Measurements from ENCODE around the gene HNRNPR. TPM values are rescaled to one million over a fixed set of nuclear protein-coding genes. Genes with fewer than 3 reads are reported as not detected.

The HNRNPR gene
- total and polyA plus RNA-seq, 2 donors (not counting 1 experiment from before 2014, with no cell fraction given), result 59.1 to 141 TPM

DNA sequence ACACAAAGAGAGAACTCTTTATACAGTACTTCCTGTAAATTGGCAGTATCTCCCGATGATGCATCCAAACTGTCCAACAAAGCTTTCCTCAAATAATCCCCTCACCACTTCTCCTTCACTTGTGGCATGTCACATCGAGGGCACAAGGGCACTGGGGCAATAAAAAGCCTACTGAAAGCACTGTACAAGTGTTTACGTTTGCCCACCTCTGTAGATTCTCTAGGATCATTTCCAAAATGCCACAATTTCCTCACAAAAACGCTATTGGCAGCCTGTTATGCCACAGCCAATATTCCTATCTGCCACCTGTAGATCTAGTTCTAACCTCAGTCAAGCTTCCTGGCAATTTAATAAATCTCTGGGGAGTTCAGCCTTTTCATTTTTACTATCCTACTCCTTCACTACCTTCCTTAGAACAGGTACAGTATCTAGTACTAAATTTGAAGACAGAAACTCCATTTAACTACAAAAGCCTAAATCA, 39.9 kb downstream of the HNRNPR start:
- Histone ChIP-seq H4K20me1 (ENCODE audit: control insufficient read depth, extremely low read depth, insufficient read depth, low read length) (no peaks in the 10 kb centered on the region), H3K27me3 (ENCODE audit: control insufficient read depth, insufficient read depth, low read length) (no peaks in the 10 kb centered on the region), H3K4me3 (replicated peaks in 1 of 4; ENCODE audit: control extremely low read depth in 1 of 4, insufficient read depth in 1 of 4, low read depth in 3 of 4, low read length in 4 of 4) (no peak overlapping the region), H2AFZ (ENCODE audit: low read length) (no peak overlapping the region), H3K36me3 (ENCODE audit: control insufficient read depth, insufficient read depth, low read length) (peaks cover 7% of the 10 kb centered on the region), H3K9me3 (ENCODE audit: control insufficient read depth, insufficient read depth, low read depth, low read length) (no peaks in the 10 kb centered on the region), H3K4me1 (ENCODE audit: control insufficient read depth, extremely low read depth, insufficient read depth, low read length) (no peaks in the 10 kb centered on the region), H3K4me2 (ENCODE audit: extremely low read depth, insufficient read depth, low read length) (no peak overlapping the region), H3K9ac (ENCODE audit: insufficient read depth, low read length) (no peak overlapping the region), H3K79me2 (ENCODE audit: control insufficient read depth, insufficient read depth, low read length) (no peaks in the 10 kb centered on the region), H3K27ac (ENCODE audit: insufficient read depth, low read length) (no peak overlapping the region)
- no peak for DNase-seq (ENCODE audit: low read depth in 2 of 2)
- TF ChIP-seq, protein P1, sequence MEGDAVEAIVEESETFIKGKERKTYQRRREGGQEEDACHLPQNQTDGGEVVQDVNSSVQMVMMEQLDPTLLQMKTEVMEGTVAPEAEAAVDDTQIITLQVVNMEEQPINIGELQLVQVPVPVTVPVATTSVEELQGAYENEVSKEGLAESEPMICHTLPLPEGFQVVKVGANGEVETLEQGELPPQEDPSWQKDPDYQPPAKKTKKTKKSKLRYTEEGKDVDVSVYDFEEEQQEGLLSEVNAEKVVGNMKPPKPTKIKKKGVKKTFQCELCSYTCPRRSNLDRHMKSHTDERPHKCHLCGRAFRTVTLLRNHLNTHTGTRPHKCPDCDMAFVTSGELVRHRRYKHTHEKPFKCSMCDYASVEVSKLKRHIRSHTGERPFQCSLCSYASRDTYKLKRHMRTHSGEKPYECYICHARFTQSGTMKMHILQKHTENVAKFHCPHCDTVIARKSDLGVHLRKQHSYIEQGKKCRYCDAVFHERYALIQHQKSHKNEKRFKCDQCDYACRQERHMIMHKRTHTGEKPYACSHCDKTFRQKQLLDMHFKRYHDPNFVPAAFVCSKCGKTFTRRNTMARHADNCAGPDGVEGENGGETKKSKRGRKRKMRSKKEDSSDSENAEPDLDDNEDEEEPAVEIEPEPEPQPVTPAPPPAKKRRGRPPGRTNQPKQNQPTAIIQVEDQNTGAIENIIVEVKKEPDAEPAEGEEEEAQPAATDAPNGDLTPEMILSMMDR (conservative IDR thresholded peaks at IDR 0.05 in 1 of 2, IDR thresholded peaks at IDR 0.05 in 1 of 2; ENCODE audit: low read depth in 1 of 2, low read length in 2 of 2), result no peak
- no peak for TF ChIP-seq EZH2 (IDR thresholded peaks at IDR 0.05; ENCODE audit: low read length, missing control alignments)

DNA sequence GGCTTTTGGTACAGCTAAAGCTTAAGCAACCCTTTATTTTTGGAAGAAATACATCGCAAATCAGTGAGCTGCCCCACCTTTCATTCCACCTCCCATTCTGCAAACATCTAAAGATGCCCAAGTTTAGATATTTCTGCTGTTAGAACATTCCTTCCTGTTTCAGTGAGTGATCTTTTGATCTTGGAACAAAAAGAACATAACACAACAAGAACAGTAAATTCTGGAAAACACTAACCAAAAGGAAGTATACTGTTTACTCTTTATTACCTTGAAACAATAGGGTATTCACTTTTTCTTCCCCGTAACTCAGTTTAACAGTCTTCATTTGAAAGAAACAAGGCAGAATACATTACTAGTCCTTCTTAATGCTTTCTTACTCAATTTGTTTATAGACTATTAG, 40.6 kb downstream of the HNRNPR start:
- Histone ChIP-seq H3K9ac (ENCODE audit: insufficient read depth, low read length) (no peak overlapping the region), H3K27me3 (ENCODE audit: control insufficient read depth, insufficient read depth, low read length) (no peaks in the 10 kb centered on the region), H3K36me3 (ENCODE audit: control insufficient read depth, insufficient read depth, low read length) (peaks cover 7% of the 10 kb centered on the region), H3K4me1 (ENCODE audit: control insufficient read depth, extremely low read depth, insufficient read depth, low read length) (no peaks in the 10 kb centered on the region), H2AFZ (ENCODE audit: low read length) (no peak overlapping the region), H3K9me3 (ENCODE audit: control insufficient read depth, insufficient read depth, low read depth, low read length) (no peaks in the 10 kb centered on the region), H3K79me2 (ENCODE audit: control insufficient read depth, insufficient read depth, low read length) (no peaks in the 10 kb centered on the region), H3K4me3 (replicated peaks in 1 of 4; ENCODE audit: control extremely low read depth in 1 of 4, insufficient read depth in 1 of 4, low read depth in 3 of 4, low read length in 4 of 4) (no peak overlapping the region), H4K20me1 (ENCODE audit: control insufficient read depth, extremely low read depth, insufficient read depth, low read length) (no peaks in the 10 kb centered on the region), H3K4me2 (ENCODE audit: extremely low read depth, insufficient read depth, low read length) (no peak overlapping the region), H3K27ac (ENCODE audit: insufficient read depth, low read length) (no peak overlapping the region)
- DNase-seq (ENCODE audit: low read depth in 2 of 2), result no peak
- TF ChIP-seq, protein P1 (conservative IDR thresholded peaks at IDR 0.05 in 1 of 2, IDR thresholded peaks at IDR 0.05 in 1 of 2; ENCODE audit: low read depth in 1 of 2, low read length in 2 of 2), result no peak
- no peak for TF ChIP-seq EZH2 (IDR thresholded peaks at IDR 0.05; ENCODE audit: low read length, missing control alignments)

DNA sequence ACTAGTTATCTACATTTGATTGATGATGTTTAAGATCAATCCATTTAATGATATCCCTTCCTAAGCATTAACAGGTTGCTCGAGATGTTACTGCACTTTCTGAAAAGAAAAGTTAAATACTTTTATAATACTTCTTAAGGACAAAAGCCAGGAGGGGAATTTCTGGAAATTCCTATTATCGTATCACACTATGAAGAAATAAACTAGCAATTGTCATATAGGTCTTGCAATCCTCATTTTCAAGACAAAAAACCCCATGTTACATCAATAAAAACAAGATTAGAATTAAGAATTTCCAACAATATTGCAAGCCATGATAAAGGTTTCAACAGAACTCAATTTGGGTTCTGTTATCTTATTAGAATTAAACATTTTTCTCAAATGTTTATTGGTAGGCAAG, 47.2 kb downstream of the HNRNPR start:
- Histone ChIP-seq H3K27me3 (ENCODE audit: control insufficient read depth, insufficient read depth, low read length) (no peaks in the 10 kb centered on the region), H3K9ac (ENCODE audit: insufficient read depth, low read length) (no peak overlapping the region), H3K79me2 (ENCODE audit: control insufficient read depth, insufficient read depth, low read length) (no peaks in the 10 kb centered on the region), H3K36me3 (ENCODE audit: control insufficient read depth, insufficient read depth, low read length) (peaks cover 4% of the 10 kb centered on the region), H3K4me1 (ENCODE audit: control insufficient read depth, extremely low read depth, insufficient read depth, low read length) (no peaks in the 10 kb centered on the region), H3K27ac (ENCODE audit: insufficient read depth, low read length) (no peak overlapping the region), H3K9me3 (ENCODE audit: control insufficient read depth, insufficient read depth, low read depth, low read length) (no peaks in the 10 kb centered on the region), H3K4me3 (replicated peaks in 1 of 4; ENCODE audit: control extremely low read depth in 1 of 4, insufficient read depth in 1 of 4, low read depth in 3 of 4, low read length in 4 of 4) (no peak overlapping the region), H4K20me1 (ENCODE audit: control insufficient read depth, extremely low read depth, insufficient read depth, low read length) (no peaks in the 10 kb centered on the region), H3K4me2 (ENCODE audit: extremely low read depth, insufficient read depth, low read length) (no peak overlapping the region), H2AFZ (ENCODE audit: low read length) (no peak overlapping the region)
- DNase-seq (ENCODE audit: low read depth in 2 of 2), result no peak
- TF ChIP-seq EZH2 (IDR thresholded peaks at IDR 0.05; ENCODE audit: low read length, missing control alignments), result no peak
- TF ChIP-seq, protein P1 (conservative IDR thresholded peaks at IDR 0.05 in 1 of 2, IDR thresholded peaks at IDR 0.05 in 1 of 2; ENCODE audit: low read depth in 1 of 2, low read length in 2 of 2), result no peak

Measured in fibroblast of lung (primary cell).